Central memory CD8-positive, alpha-beta T cell (primary cell): Measurements from ENCODE around the gene SLIT2.

Experiments
- ATAC-seq: fragments of 150-1000 bp; cut with Tn5 transposase; replicated peaks from 2 replicates; pipeline ENCODE4 v1.10.0; 2022; ENCODE audit warnings: mild to moderate bottlenecking, moderate FRiP score, moderate number of reproducible peaks; ENCODE audit not compliant: poor library complexity, severe bottlenecking; ENCODE audit errors: extremely low read depth
- DNase-seq, 2 donors: peaks; one replicate each; pipeline ENCODE4 v3.0.0; 2021; ENCODE audit warnings: low spot score in 2 of 2
- H3K27ac Mint-ChIP-seq: one replicate; pipeline ENCODE4 v1.8.0; 2022; ENCODE audit warnings: low read depth, mild to moderate bottlenecking, moderate library complexity, mixed read lengths
- H3K27me3 Mint-ChIP-seq: one replicate; pipeline ENCODE4 v1.8.0; 2022; ENCODE audit warnings: mixed read lengths
- H3K36me3 Mint-ChIP-seq: one replicate; pipeline ENCODE4 v1.8.0; 2022; ENCODE audit warnings: mild to moderate bottlenecking, moderate library complexity, mixed read lengths; ENCODE audit not compliant: insufficient read depth
- H3K4me1 Mint-ChIP-seq: one replicate; pipeline ENCODE4 v1.8.0; 2022; ENCODE audit warnings: mixed read lengths
- H3K4me3 Mint-ChIP-seq: one replicate; pipeline ENCODE4 v1.8.0; 2022; ENCODE audit warnings: mild to moderate bottlenecking, moderate library complexity, mixed read lengths
- H3K9me3 Mint-ChIP-seq: one replicate; pipeline ENCODE4 v1.8.0; 2022; ENCODE audit warnings: mixed read lengths

SLIT2 gene, protein sequence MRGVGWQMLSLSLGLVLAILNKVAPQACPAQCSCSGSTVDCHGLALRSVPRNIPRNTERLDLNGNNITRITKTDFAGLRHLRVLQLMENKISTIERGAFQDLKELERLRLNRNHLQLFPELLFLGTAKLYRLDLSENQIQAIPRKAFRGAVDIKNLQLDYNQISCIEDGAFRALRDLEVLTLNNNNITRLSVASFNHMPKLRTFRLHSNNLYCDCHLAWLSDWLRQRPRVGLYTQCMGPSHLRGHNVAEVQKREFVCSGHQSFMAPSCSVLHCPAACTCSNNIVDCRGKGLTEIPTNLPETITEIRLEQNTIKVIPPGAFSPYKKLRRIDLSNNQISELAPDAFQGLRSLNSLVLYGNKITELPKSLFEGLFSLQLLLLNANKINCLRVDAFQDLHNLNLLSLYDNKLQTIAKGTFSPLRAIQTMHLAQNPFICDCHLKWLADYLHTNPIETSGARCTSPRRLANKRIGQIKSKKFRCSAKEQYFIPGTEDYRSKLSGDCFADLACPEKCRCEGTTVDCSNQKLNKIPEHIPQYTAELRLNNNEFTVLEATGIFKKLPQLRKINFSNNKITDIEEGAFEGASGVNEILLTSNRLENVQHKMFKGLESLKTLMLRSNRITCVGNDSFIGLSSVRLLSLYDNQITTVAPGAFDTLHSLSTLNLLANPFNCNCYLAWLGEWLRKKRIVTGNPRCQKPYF (N-terminal part only)

GRCh38 chr4:20251796-20252655 lies at the start of gene SLIT2:
SLIT2 (plus strand) TSS chr4:20251905; CDS start chr4:20253816, 1,911 bp downstream.
- Mint-ChIP-seq H3K27me3 (peaks cover 36% of the 10 kb centered on the region), H3K9me3 (peaks cover 6% of the 10 kb centered on the region), H3K4me1 (no peaks in the 10 kb centered on the region), H3K27ac (no peak within 1 kb of the TSS), H3K4me3 (no peak within 1 kb of the TSS), H3K36me3 (peaks cover 2% of the 10 kb centered on the region)
- no peak for DNase-seq
- no peak for ATAC-seq

DNA sequence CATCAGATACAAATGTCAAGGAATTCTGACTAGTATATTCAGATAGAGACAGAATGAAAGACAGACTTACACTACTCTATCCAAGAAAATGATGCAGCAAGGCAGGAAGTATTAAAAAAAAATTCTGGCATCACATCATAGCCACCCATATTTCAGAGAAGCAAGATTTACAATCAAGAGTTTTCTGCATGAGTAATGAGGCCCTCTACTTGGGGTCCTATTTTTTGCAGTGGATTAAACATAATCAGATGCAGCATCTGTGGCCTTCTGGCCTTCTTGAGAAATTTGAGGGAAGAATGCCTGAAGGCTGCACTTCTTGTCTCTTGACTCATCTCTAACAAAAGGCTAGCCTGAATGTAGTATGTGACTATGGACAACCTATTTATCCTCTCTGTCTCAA lies 48.2 kb upstream of the SLIT2 start:
- Mint-ChIP-seq H3K4me3 (no peak overlapping the region), H3K36me3 (no peaks in the 10 kb centered on the region), H3K9me3 (no peaks in the 10 kb centered on the region), H3K27me3 (no peaks in the 10 kb centered on the region), H3K4me1 (no peaks in the 10 kb centered on the region), H3K27ac (no peak overlapping the region)
- DNase-seq, result no peak
- no peak for ATAC-seq

- Mint-ChIP-seq H3K4me1 (no peaks in the 10 kb centered on the region), H3K27ac (no peak overlapping the region), H3K4me3 (no peak overlapping the region), H3K27me3 (no peaks in the 10 kb centered on the region), H3K9me3 (peaks cover 21% of the 10 kb centered on the region), H3K36me3 (no peaks in the 10 kb centered on the region)
- no peak for DNase-seq
- no peak for ATAC-seq
Observed at GRCh38 chr4:20217521-20217920, 34.2 kb upstream of the SLIT2 start.

DNA sequence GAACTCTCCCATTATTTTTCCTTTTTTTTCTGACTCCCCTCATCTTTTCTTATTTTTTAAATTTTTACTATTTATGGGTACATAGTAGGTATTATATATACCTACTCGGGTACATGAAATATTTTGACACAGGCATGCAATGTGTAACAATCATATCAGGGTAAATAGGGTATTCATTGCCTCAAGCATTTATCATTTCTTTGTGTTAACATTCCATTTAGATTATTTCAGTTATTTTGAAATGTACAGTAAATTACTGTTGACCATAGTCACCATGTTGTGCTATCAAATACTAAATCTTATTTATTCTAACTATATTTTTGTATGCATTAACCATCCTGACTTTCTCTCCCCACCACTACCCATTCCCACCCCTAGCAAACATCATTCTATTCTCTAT lies 33.8 kb upstream of the SLIT2 start:
- Mint-ChIP-seq H3K9me3 (peaks cover 24% of the 10 kb centered on the region), H3K27ac (no peak overlapping the region), H3K4me3 (no peak overlapping the region), H3K4me1 (no peaks in the 10 kb centered on the region), H3K36me3 (no peaks in the 10 kb centered on the region), H3K27me3 (no peaks in the 10 kb centered on the region)
- no peak for DNase-seq
- ATAC-seq, result no peak

DNA sequence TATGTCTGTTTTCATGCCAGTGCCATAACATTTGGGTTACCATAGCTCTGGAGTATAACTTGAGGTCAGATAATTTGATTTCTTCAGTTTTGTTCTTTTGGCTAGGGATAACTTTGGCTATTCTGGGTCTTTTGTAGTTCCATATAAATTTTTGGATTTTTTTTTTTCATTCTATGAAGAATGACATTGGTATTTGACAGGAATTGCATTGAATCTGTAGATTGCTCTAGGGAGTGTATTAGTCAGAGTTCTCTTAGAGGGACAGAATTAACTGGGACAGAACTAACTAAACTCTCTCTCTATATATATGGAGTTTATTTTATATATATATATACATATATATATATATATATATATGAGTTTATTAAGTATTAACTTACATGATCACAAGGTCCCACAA lies 32.2 kb upstream of the SLIT2 start:
- ATAC-seq (no peak), DNase-seq (no peak)
- Mint-ChIP-seq H3K4me1 (no peaks in the 10 kb centered on the region), H3K36me3 (no peaks in the 10 kb centered on the region), H3K9me3 (peaks cover 35% of the 10 kb centered on the region), H3K27me3 (no peaks in the 10 kb centered on the region), H3K27ac (no peak overlapping the region), H3K4me3 (no peak overlapping the region)

- H3K36me3 Mint-ChIP-seq, result no peaks in the 10 kb centered on the region
- H3K27me3 Mint-ChIP-seq, result no peaks in the 10 kb centered on the region
- no peaks in the 10 kb centered on the region for H3K4me1 Mint-ChIP-seq
- DNase-seq (no peak), ATAC-seq (no peak)
- H3K4me3 Mint-ChIP-seq, result no peak overlapping the region
- peaks cover 11% of the 10 kb centered on the region for H3K9me3 Mint-ChIP-seq
- no peak overlapping the region for H3K27ac Mint-ChIP-seq
Observed at GRCh38 chr4:20237894-20238537, 13.7 kb upstream of the SLIT2 start.

DNA sequence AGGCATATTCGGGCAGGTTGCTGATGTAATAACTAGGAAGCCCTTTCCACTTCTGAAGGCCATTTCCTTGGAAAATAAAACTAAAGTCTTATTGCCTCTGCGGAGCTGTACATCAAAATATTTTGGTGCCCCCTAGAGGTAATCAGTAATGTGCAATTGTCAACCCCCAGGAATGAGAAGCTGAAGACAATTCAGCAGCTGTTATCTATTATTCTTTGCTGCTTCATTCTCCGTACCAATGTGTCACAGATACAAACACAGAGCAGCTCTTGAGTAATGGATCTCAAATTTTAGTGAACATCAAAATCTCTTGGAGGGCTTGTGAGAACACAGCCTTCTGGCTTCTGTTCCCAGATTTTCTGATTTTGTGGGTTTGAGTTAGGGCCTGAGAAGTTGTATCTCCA lies 3.5 kb upstream of the SLIT2 start:
- H3K9me3 Mint-ChIP-seq, result peaks cover 10% of the 10 kb centered on the region
- peaks cover 21% of the 10 kb centered on the region for H3K27me3 Mint-ChIP-seq
- peaks cover 2% of the 10 kb centered on the region for H3K36me3 Mint-ChIP-seq
- no peaks in the 10 kb centered on the region for H3K4me1 Mint-ChIP-seq
- DNase-seq (no peak), ATAC-seq (no peak)
- no peak overlapping the region for H3K4me3 Mint-ChIP-seq
- H3K27ac Mint-ChIP-seq, result no peak overlapping the region

DNA sequence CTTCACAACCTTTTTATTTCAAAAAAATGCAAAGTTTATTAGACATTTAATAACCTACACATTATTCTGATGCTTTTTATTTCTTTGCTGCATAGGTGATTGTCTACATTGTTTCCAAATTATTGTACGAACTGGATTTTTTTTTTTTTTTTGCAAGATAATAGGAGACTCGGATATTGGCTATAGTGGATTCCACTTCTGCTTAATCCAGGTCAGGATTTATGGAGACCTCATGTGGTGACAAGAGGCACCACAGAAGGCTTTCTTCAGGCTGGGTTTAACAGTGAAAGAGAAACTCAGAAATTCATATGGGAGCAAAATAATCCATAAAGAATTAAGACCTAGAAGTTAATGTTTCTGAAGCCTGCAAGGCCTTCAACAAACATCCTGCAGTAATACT lies 2.4 kb upstream of the SLIT2 start:
- Mint-ChIP-seq H3K27ac (no peak overlapping the region), H3K4me3 (no peak overlapping the region), H3K4me1 (no peaks in the 10 kb centered on the region), H3K27me3 (peaks cover 26% of the 10 kb centered on the region), H3K9me3 (peaks cover 5% of the 10 kb centered on the region), H3K36me3 (peaks cover 2% of the 10 kb centered on the region)
- no peak for DNase-seq
- no peak for ATAC-seq

DNA sequence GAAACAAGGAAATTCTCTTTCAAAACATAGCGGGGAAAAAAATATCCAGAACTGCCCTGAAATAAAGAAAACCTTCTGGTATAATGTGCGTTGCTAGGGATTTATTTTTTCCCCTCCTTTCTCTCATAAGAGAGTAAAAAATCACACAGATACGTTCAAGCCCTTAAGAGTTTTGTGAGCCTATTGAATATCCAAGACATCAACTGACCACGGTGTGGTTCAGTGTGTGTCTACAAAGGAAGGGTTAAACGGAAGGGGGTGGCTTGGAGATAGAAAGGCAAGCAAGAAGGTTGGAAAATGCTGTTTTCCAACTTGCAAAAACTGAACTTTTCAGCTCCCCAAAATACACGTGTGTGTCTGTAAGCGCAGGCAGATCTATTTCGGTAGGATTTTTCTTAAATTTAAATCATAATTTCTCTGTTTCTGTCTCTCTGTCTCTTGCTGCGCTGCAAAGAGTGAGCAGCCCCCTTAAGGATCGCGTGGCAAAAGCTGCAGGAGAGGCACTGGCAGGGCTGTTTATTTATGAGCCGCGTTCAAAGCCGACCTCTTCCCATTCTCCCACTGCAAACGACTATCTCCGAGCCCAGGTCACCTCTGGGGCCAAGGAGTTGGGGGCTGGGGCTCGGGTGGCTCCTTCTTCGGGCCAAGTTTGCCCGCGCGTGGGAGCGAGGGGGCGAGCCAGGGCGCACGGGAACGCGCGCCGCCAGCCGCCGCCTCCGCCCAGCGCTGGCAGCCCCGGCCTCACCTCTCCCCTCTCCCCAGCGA lies 492 bp upstream of the SLIT2 start:
- Mint-ChIP-seq H3K9me3 (peaks cover 9% of the 10 kb centered on the region), H3K36me3 (peaks cover 2% of the 10 kb centered on the region), H3K27me3 (peaks cover 36% of the 10 kb centered on the region), H3K4me3 (no peak overlapping the region), H3K4me1 (no peaks in the 10 kb centered on the region), H3K27ac (no peak overlapping the region)
- DNase-seq (no peak), ATAC-seq (no peak)

DNA sequence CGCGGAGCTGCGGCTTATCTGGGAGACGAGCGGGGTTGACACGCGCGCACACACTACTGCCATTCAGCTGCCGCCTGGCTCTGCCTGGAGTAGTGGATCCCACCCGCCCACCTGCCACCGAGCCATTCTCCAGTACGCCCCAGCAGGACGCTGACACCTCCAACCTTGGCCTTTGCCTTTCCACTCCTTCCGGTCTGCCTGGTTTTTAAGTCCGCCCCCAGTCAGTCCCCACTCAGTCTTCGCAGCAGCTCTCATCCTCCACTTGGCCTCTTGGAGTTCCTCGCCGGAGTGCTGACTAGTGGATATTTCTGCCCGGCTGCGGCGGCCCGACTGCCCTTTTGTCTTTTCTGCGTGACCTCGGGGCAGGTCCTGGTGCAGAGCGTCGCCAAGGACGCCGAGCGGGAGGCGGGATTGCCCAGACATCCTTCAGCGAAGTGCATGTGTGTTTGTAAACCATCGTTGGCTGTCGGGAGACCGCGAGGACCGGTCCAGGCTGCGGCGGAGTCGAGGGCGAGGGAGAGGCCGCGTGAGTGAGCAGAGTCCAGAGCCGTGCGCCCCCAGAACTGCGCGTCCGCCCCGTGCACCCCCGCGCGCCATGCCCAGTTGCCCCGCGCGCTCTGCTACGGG lies 1.1 kb downstream of the SLIT2 start:
- no peak overlapping the region for H3K27ac Mint-ChIP-seq

DNA sequence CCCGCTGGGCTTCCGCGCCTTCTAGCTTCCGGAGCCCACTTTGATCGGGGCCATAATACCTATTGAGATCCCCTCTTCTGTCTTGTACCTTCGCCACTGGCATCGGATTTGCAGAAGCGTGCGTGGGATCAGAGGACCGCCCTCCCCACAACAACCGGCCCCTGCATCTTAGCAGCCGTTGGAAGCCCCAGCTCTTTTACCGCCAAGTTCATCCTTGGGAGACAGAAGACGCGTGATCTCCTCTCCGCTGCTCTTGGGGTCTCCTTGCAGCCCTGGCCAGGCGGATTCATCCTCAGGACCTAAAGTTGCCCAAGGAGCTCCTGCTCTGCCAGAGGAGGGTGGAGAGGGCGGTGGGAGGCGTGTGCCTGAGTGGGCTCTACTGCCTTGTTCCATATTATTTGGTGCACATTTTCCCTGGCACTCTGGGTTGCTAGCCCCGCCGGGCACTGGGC lies 1.6 kb downstream of the SLIT2 start:
- no peak overlapping the region for H3K27ac Mint-ChIP-seq
- no peak for DNase-seq
- no peaks in the 10 kb centered on the region for H3K4me1 Mint-ChIP-seq
- peaks cover 2% of the 10 kb centered on the region for H3K36me3 Mint-ChIP-seq
- H3K27me3 Mint-ChIP-seq, result peaks cover 36% of the 10 kb centered on the region
- no peak overlapping the region for H3K4me3 Mint-ChIP-seq
- H3K9me3 Mint-ChIP-seq, result peaks cover 4% of the 10 kb centered on the region
- no peak for ATAC-seq

More for the DNA sequence above, 1.1 kb downstream of the SLIT2 start:
- Mint-ChIP-seq H3K36me3 (peaks cover 2% of the 10 kb centered on the region), H3K4me1 (no peaks in the 10 kb centered on the region), H3K4me3 (no peak overlapping the region), H3K9me3 (peaks cover 4% of the 10 kb centered on the region), H3K27me3 (peaks cover 36% of the 10 kb centered on the region)
- DNase-seq (no peak), ATAC-seq (no peak)
